Sigmoid colon (tissue), 7 donors: Measurements from ENCODE around the gene PELI3. TPM values are rescaled to one million over a fixed set of nuclear protein-coding genes. Genes with fewer than 3 reads are reported as not detected.

Experiments used
- DNase-seq: peaks from one replicate; pipeline ENCODE4 v3.0.0-alpha.2; 2019
- H3K27ac ChIP-seq, 4 donors: fragments of 200-600 bp; sonication (generic); one replicate each; pipeline ENCODE4 v1.5.1; 2016 to 2019; ENCODE audit warnings: mild to moderate bottlenecking in 1 of 4
- H3K27me3 ChIP-seq, 3 donors: fragments of 200-600 bp; sonication (generic); one replicate each; pipeline ENCODE4 v1.5.1; 2019; ENCODE audit warnings: mild to moderate bottlenecking in 1 of 3
- H3K36me3 ChIP-seq, 4 donors: fragments of 200-600 bp; sonication (generic); one replicate each; pipeline ENCODE4 v1.5.1; 2016 to 2019
- H3K4me1 ChIP-seq, 4 donors: fragments of 200-600 bp; sonication (generic); one replicate each; pipeline ENCODE4 v1.5.1; 2017 to 2019
- H3K4me3 ChIP-seq, 4 donors: fragments of 200-600 bp; sonication (generic); one replicate each; pipeline ENCODE4 v1.5.1; 2017 to 2019; ENCODE audit warnings: mild to moderate bottlenecking in 2 of 4, moderate library complexity in 1 of 4
- H3K9me3 ChIP-seq, 4 donors: fragments of 200-600 bp in 3 of 4; sonication (generic) in 3 of 4; one replicate each; pipeline versions ENCODE4 v1.5.1 to v1.6.1; 2013 to 2019
- EP300 ChIP-seq, 4 donors: sonication (generic); formaldehyde crosslinking; IDR thresholded peaks; one replicate each; pipeline ENCODE4 v1.6.1; 2017; ENCODE audit warnings: antibody characterized with exemption in 4 of 4
- POLR2A ChIP-seq, 2 donors: fragments of 450-650 bp; IDR thresholded peaks; one replicate each; pipeline ENCODE4 v1.6.1; 2016; ENCODE audit warnings: antibody characterized with exemption in 2 of 2, mild to moderate bottlenecking in 2 of 2, moderate library complexity in 2 of 2
- POLR2AphosphoS5 ChIP-seq, 4 donors: sonication (generic); formaldehyde crosslinking; IDR thresholded peaks; one replicate each; pipeline ENCODE4 v1.6.1; 2017; ENCODE audit warnings: antibody characterized with exemption in 4 of 4
- WGBS, 2 donors: extraction: QIAGEN DNeasy Blood & Tissue Kit; methylation state at CpG; one replicate each; pipeline ENCODE4 v1.1.7; 2013; 5-methylcytosine and 5-hydroxymethylcytosine counted together
- intact Hi-C: fragments of 100-400 bp; cut with DNase I; formaldehyde crosslinking; loops from one replicate; pipeline ENCODE4 v1.15.1; 2023
- polyA plus RNA-seq, 3 donors: library from polyadenylated mRNA; stranded (reverse); fragments of 200-250 nt; gene quantifications; one replicate each; pipeline ENCODE4 v1.2.3, GENCODE V29; 2013
- total RNA-seq, 4 donors: library from RNA; depleted of rRNA; stranded (reverse); fragments of >200 nt; gene quantifications; one replicate each; pipeline ENCODE4 v1.1.0, GENCODE V29; 2016
- TF ChIP-seq, protein P1 (sequence below), 4 experiments: fragments of 450-650 bp in 3 of 4; fragments of 200-600 bp in 1 of 4; IDR thresholded peaks; one replicate each; pipeline ENCODE4 v1.5.1; 2016 to 2019; ENCODE audit warnings: antibody characterized with exemption in 4 of 4, mild to moderate bottlenecking in 3 of 4, moderate library complexity in 2 of 4
- donor health status: healthy with polysubstance abuse.
- donor health status: Bipolar disorder and iron deficiency.
- donor health status: healthy.

The PELI3 gene
- total and polyA plus RNA-seq, 7 donors = 5.0 to 26.4 (median 16.9) TPM

DNA sequence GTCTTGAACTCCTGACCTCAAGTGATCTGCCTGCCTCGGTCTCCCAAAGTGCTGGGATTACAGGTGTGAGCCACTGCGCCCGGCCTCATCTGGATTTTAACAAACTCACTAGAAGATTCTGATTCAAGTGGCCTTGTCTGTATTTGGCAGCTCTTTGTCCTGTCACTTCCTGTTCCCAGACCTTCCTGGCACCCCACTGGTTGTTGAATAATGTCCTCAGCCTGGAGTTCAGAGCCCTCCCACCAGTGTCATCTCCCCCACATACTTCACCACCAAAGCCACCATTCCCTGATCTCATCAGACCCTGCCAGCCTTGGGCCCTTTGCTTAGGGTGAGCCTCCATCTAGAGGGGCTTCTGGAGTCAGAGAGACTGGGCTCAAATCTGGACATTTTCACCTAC lies 3.3 kb downstream of the PELI3 start:
- 91 to 93% methylated on average over 3 of the region's 3 CpGs for WGBS, 2 donors
- TF ChIP-seq POLR2AphosphoS5 (IDR thresholded peaks at IDR 0.05) (no peak), POLR2A (IDR thresholded peaks at IDR 0.05) (no peak)
- H3K4me3 ChIP-seq = no peak overlapping the region
- H3K36me3 ChIP-seq = peaks cover 16 to 52% (median 23%) of the 10 kb centered on the region in 4 donors
- peaks cover 0 to 25% (median 18%) of the 10 kb centered on the region in 4 donors for H3K4me1 ChIP-seq
- H3K27me3 ChIP-seq = no peaks in the 10 kb centered on the region
- intact Hi-C loops = no loop called here
- H3K9me3 ChIP-seq = no peaks in the 10 kb centered on the region
- H3K27ac ChIP-seq = no peak overlapping the region
- no peak for DNase-seq

DNA sequence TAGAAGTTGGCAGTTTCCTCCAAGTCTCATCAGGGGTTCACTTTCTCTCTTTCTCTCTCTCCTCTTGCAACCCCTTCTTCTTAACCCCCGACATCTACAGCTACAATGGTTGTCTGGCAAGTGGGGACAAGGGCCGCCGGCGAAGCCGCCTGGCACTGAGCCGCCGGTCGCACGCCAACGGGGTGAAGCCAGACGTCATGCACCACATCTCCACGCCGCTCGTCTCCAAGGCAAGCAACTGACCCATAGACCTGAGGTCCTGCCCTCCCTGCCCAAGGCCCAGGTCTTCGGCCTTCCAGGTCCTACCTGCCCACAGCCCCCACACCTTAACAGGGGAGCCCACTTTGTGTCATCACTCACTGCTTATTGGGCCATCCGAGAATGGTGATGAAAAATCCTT lies 4.4 kb downstream of the PELI3 start:
- intact Hi-C loops = no loop called here
- H3K36me3 ChIP-seq = peaks cover 16 to 63% (median 26%) of the 10 kb centered on the region in 4 donors
- TF ChIP-seq EP300 (IDR thresholded peaks at IDR 0.05) = no peak
- no peak for TF ChIP-seq POLR2AphosphoS5 (IDR thresholded peaks at IDR 0.05)
- TF ChIP-seq, protein P1, sequence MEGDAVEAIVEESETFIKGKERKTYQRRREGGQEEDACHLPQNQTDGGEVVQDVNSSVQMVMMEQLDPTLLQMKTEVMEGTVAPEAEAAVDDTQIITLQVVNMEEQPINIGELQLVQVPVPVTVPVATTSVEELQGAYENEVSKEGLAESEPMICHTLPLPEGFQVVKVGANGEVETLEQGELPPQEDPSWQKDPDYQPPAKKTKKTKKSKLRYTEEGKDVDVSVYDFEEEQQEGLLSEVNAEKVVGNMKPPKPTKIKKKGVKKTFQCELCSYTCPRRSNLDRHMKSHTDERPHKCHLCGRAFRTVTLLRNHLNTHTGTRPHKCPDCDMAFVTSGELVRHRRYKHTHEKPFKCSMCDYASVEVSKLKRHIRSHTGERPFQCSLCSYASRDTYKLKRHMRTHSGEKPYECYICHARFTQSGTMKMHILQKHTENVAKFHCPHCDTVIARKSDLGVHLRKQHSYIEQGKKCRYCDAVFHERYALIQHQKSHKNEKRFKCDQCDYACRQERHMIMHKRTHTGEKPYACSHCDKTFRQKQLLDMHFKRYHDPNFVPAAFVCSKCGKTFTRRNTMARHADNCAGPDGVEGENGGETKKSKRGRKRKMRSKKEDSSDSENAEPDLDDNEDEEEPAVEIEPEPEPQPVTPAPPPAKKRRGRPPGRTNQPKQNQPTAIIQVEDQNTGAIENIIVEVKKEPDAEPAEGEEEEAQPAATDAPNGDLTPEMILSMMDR (IDR thresholded peaks at IDR 0.05) = no peak
- TF ChIP-seq POLR2A (IDR thresholded peaks at IDR 0.05) = no peak
- no peaks in the 10 kb centered on the region for H3K27me3 ChIP-seq
- peaks cover 0 to 15% (median 13%) of the 10 kb centered on the region in 4 donors for H3K4me1 ChIP-seq
- H3K9me3 ChIP-seq = no peaks in the 10 kb centered on the region
- no peak overlapping the region for H3K27ac ChIP-seq
- no peak for DNase-seq
- no peak overlapping the region for H3K4me3 ChIP-seq
- 96 to 97% methylated on average over 16 of the region's 16 CpGs for WGBS, 2 donors

DNA sequence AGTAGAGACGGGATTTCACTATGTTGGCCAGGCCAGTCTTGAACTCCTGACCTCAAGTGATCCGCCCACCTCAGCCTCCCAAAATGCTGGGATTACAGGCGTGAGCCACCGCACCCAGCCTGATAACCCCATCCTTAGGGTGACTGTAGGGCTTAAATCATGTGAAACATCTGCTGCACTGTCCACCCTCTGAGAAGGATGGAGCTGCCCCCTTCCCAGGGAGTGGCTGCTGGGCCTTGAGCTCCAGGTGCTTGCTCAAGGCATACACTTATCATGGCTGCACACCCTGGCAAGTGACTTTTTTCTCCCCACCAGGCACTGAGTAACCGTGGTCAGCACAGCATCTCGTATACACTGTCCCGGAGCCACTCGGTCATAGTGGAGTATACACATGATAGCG lies 5.3 kb downstream of the PELI3 start:
- Histone ChIP-seq H3K4me1 (peaks cover 0 to 13% (median 11%) of the 10 kb centered on the region in 4 donors), H3K27me3 (no peaks in the 10 kb centered on the region), H3K36me3 (peaks cover 16 to 64% (median 26%) of the 10 kb centered on the region in 4 donors), H3K4me3 (no peak overlapping the region), H3K9me3 (no peaks in the 10 kb centered on the region), H3K27ac (no peak overlapping the region)
- WGBS, 2 donors = 89 to 94% methylated on average over 9 of the region's 9 CpGs
- DNase-seq = no peak
- TF ChIP-seq POLR2A (IDR thresholded peaks at IDR 0.05) (no peak), EP300 (IDR thresholded peaks at IDR 0.05) (no peak), POLR2AphosphoS5 (IDR thresholded peaks at IDR 0.05) (no peak)
- TF ChIP-seq, protein P1 (IDR thresholded peaks at IDR 0.05) = no peak
- intact Hi-C loops = no loop called here

DNA sequence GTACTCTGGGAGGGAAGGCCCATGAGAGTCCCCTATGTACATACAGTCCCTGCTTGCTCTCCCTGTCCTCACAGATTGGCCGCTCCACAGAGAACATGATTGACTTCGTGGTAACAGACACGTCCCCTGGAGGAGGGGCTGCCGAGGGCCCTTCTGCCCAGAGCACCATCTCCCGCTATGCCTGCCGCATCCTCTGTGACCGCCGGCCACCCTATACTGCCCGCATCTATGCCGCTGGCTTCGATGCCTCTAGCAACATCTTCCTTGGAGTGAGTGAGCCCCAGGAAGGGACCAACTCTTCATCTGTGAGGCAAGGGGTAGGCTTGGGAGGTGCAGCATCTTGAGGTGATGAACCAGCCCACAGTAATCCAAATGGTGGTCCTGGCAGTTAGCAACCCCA lies 6.5 kb downstream of the PELI3 start:
- Histone ChIP-seq H3K4me1 (peaks cover 0 to 4% (median 2%) of the 10 kb centered on the region in 4 donors), H3K9me3 (no peaks in the 10 kb centered on the region), H3K4me3 (no peak overlapping the region), H3K36me3 (peaks cover 16 to 64% (median 26%) of the 10 kb centered on the region in 4 donors), H3K27me3 (no peaks in the 10 kb centered on the region), H3K27ac (no peak overlapping the region)
- 94 to 95% methylated on average over 11 of the region's 11 CpGs for WGBS, 2 donors
- TF ChIP-seq, protein P1 (IDR thresholded peaks at IDR 0.05) = no peak
- TF ChIP-seq EP300 (IDR thresholded peaks at IDR 0.05) (no peak), POLR2AphosphoS5 (IDR thresholded peaks at IDR 0.05) (no peak), POLR2A (IDR thresholded peaks at IDR 0.05) (no peak)
- intact Hi-C loops = no loop called here
- DNase-seq = no peak

DNA sequence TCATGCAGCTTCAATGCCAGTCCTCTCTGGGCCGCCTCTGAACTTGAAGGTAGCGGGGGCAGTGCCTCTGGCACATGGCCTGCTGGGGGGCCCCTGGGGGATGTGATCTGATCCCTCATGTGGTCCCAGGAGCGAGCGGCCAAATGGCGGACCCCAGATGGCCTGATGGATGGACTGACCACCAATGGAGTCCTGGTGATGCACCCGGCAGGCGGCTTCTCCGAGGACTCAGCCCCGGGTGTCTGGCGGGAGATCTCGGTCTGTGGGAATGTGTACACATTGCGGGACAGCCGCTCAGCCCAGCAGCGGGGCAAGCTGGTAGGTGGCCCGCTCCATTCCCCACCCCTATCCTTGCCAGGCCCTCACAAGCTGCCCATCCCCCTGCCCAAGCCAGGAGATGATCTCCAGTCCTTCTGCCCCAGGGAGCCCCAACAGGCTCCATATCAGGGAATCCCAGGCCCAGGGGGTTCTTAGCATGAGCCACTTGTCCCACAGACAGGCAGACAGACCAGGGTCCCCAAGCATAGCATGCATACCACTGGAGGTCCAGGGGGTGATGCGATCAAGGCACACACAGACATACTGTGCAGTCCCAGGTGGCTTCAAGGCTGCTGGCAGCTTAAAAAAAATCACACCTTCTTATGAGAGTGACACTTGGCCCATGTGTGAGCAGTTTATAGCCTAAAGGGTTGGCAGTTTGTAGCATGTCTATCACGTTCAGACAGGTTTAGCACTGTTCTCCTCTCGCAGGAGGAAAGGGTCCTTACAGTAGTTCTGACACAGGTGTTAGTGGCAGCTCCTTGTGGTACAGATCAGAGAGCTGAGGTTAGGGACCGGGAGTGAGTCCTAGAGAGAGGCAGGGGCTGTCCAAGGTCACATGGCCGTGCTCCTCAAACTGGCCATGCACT lies 7.2 kb downstream of the PELI3 start:
- DNase-seq = no peak
- Histone ChIP-seq H3K27me3 (no peaks in the 10 kb centered on the region), H3K4me3 (no peak overlapping the region), H3K9me3 (no peaks in the 10 kb centered on the region), H3K36me3 (peaks cover 16 to 64% (median 26%) of the 10 kb centered on the region in 4 donors), H3K4me1 (peaks cover 0 to 6% (median 1%) of the 10 kb centered on the region in 4 donors), H3K27ac (no peak overlapping the region)
- TF ChIP-seq POLR2A (IDR thresholded peaks at IDR 0.05) (no peak), POLR2AphosphoS5 (IDR thresholded peaks at IDR 0.05) (no peak), EP300 (IDR thresholded peaks at IDR 0.05) (no peak)
- TF ChIP-seq, protein P1 (IDR thresholded peaks at IDR 0.05) = no peak
- intact Hi-C loops = no loop called here
- 92 to 93% methylated on average over 20 of the region's 20 CpGs for WGBS, 2 donors
